Ascending aorta (tissue), 2 donors: Measurements from ENCODE around the gene CCNJ. TPM values are rescaled to one million over a fixed set of nuclear protein-coding genes. Genes with fewer than 3 reads are reported as not detected.

Source experiments
- DNase-seq, 2 donors: peaks; one replicate each; pipeline ENCODE4 v3.0.0-alpha.2; 2019; ENCODE audit warnings: low spot score in 2 of 2
- H3K27ac ChIP-seq, 2 donors: fragments of 200-600 bp; sonication (generic); one replicate each; pipeline ENCODE4 v1.5.1; 2016 to 2017; ENCODE audit warnings: mild to moderate bottlenecking in 1 of 2
- H3K27me3 ChIP-seq: fragments of 200-600 bp; sonication (generic); one replicate; pipeline ENCODE4 v1.5.1; 2017
- H3K36me3 ChIP-seq, 2 donors: fragments of 200-600 bp; sonication (generic); one replicate each; pipeline ENCODE4 v1.5.1; 2016
- H3K4me1 ChIP-seq, 2 donors: fragments of 200-600 bp; sonication (generic); one replicate each; pipeline ENCODE4 v1.5.1; 2016 to 2017; ENCODE audit warnings: mild to moderate bottlenecking in 1 of 2
- H3K4me3 ChIP-seq, 2 donors: fragments of 200-600 bp; sonication (generic); one replicate each; pipeline ENCODE4 v1.5.1; 2016 to 2017; ENCODE audit warnings: mild to moderate bottlenecking in 1 of 2
- H3K9me3 ChIP-seq, 2 donors: fragments of 200-600 bp; sonication (generic); one replicate each; pipeline ENCODE4 v1.5.1; 2016
- intact Hi-C: fragments of 100-400 bp; cut with DNase I; formaldehyde crosslinking; loops from one replicate; pipeline ENCODE4 v1.15.1; 2023
- total RNA-seq: library from RNA; depleted of rRNA; stranded (reverse); fragments of >200 nt; gene quantifications from one replicate; pipeline ENCODE4 v1.1.0, GENCODE V29; 2016
- TF ChIP-seq, protein P1 (sequence below), 3 experiments: fragments of 200-600 bp in 2 of 3; fragments of 450-650 bp in 1 of 3; sonication (generic) in 2 of 3; IDR thresholded peaks; one replicate each; pipeline ENCODE4 v1.5.1; 2016 to 2019; ENCODE audit warnings: antibody characterized with exemption in 3 of 3, mild to moderate bottlenecking in 1 of 3, moderate library complexity in 1 of 3

The CCNJ gene
- total RNA-seq, 1 donor from 2014 or later, result 6.0 TPM

DNA sequence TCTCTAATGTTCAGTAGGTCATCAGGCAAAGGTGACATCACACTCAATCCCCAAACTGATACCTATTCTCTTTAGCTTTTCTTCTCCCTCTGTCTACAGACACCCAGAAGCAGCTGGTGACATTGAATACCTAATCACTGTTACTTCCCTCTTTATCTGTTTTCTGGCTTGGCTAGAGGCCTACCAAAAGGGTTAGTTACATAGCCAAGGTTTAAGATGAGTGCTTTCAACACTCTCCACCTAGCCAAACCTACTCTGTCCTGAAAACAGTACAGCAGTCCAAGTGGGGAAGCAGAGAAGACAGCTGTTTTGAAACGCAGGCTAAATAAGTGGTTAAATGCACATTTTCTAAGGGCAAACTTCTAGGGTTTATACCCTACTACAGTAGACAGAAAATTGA, 39.4 kb downstream of the CCNJ start:
- H3K4me3 ChIP-seq, result no peak overlapping the region
- DNase-seq, result no peak
- no peaks in the 10 kb centered on the region for H3K27me3 ChIP-seq
- TF ChIP-seq, protein P1, sequence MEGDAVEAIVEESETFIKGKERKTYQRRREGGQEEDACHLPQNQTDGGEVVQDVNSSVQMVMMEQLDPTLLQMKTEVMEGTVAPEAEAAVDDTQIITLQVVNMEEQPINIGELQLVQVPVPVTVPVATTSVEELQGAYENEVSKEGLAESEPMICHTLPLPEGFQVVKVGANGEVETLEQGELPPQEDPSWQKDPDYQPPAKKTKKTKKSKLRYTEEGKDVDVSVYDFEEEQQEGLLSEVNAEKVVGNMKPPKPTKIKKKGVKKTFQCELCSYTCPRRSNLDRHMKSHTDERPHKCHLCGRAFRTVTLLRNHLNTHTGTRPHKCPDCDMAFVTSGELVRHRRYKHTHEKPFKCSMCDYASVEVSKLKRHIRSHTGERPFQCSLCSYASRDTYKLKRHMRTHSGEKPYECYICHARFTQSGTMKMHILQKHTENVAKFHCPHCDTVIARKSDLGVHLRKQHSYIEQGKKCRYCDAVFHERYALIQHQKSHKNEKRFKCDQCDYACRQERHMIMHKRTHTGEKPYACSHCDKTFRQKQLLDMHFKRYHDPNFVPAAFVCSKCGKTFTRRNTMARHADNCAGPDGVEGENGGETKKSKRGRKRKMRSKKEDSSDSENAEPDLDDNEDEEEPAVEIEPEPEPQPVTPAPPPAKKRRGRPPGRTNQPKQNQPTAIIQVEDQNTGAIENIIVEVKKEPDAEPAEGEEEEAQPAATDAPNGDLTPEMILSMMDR (IDR thresholded peaks at IDR 0.05), result no peak
- no peak overlapping the region for H3K27ac ChIP-seq
- intact Hi-C loops, result no loop called here
- H3K4me1 ChIP-seq, result no peaks in the 10 kb centered on the region
- H3K9me3 ChIP-seq, result no peaks in the 10 kb centered on the region
- no peaks in the 10 kb centered on the region for H3K36me3 ChIP-seq

DNA sequence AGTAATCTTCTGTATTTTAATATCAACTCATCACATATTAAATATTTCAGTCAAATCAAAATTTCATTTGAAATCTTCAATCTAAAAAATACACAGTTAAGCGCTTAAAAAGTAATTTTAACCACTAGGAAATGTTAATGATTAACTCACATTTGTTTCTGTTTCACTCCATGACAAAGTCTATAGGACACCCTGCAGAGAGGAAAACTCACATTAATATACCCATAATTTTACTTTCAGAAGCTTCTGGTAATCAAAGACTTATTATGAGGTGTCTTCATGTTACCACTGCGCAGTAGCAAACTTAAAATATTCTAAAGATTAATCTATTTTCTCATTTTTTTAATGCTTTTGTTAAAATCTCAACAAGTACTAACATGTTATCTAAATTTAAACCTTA, 45.7 kb downstream of the CCNJ start:
- H3K4me3 ChIP-seq, result peak overlapping the region; percentile 68 to 88
- intact Hi-C loops, result no loop called here
- no peaks in the 10 kb centered on the region for H3K36me3 ChIP-seq
- TF ChIP-seq, protein P1 (IDR thresholded peaks at IDR 0.05), result no peak
- DNase-seq, result no peak
- no peaks in the 10 kb centered on the region for H3K9me3 ChIP-seq
- no peak overlapping the region for H3K27ac ChIP-seq
- H3K4me1 ChIP-seq, result peaks cover 0 to 3% of the 10 kb centered on the region in 2 donors
- no peaks in the 10 kb centered on the region for H3K27me3 ChIP-seq

DNA sequence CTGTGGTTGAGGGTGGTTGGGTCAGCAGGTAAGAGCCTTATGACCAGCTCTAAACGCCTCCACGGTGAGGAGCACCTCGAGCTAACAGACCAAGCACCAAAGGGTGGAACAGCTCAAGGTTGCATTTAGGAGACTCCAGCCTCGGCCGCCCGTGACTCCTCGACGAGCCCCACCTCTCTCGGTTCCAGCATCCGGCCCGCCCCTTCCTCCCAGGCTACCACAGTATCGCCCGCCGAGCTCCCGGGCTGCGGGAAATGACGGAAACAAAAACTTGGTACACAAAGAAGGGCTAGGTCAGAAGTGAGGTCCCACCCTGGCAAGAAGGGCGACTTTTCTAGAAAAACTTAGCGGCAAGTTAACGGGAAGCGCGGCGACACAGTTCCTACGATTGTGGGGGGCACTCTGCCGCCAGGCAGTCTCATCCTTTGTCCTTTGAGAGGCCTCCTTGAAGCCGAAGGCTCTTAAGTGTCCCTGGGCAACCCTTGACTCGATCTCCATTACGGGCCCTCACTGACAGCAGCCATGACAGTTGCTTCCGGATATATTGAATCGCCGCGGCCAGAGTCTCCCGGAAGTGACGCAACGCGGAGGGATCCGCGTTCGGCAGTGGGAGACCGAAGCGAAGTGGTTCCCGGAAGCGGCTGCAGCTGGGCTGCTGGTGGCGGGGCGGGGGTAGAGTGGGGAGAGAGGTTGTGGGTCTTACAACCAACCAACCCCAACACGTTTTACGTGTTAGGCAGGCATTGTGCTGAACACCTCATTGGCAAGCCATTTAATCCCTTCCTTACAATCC, 46.5 kb downstream of the CCNJ start:
- Histone ChIP-seq H3K27me3 (no peaks in the 10 kb centered on the region), H3K4me1 (peaks cover 0 to 3% of the 10 kb centered on the region in 2 donors), H3K36me3 (no peaks in the 10 kb centered on the region), H3K9me3 (no peaks in the 10 kb centered on the region), H3K27ac (peak overlapping the region; percentile 79 to 92), H3K4me3 (peak overlapping the region; percentile 68 to 88)
- intact Hi-C loops, result loop anchor here (1.0 to 5.0 kb wide), 3 partner anchors 40 to 398 kb away; partner anchors contain the start of genes CCNJ, TCTN3 and ZNF518A
- DNase-seq, result peak; percentile 73 to 97
- TF ChIP-seq, protein P1 (IDR thresholded peaks at IDR 0.05), result no peak

DNA sequence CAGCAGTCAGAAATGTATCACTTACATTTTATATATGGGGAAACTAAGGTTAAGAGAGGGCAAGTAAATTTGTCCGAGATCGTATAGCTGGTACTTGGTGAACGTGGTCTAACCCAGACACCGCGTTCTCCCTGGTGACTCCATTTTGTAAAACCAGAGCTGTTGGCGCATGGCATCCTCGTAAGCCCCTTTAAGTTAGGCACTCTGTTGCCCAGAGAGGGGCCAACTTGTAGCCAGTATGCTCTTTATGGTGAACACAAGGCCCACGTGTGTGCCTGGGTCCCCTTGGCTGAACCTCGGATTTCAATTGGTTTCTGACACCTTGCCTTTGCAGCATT, 47.0 kb downstream of the CCNJ start:
- Histone ChIP-seq H3K4me1 (peaks cover 0 to 3% of the 10 kb centered on the region in 2 donors), H3K27ac (peak overlapping the region; percentile 79 to 92), H3K4me3 (peak overlapping the region; percentile 68 to 88), H3K27me3 (no peaks in the 10 kb centered on the region), H3K36me3 (no peaks in the 10 kb centered on the region), H3K9me3 (no peaks in the 10 kb centered on the region)
- TF ChIP-seq, protein P1 (IDR thresholded peaks at IDR 0.05), result no peak
- DNase-seq, result no peak
- intact Hi-C loops, result loop anchor here (1.0 to 5.0 kb wide), 3 partner anchors 40 to 398 kb away; partner anchors contain the start of genes CCNJ, TCTN3 and ZNF518A

DNA sequence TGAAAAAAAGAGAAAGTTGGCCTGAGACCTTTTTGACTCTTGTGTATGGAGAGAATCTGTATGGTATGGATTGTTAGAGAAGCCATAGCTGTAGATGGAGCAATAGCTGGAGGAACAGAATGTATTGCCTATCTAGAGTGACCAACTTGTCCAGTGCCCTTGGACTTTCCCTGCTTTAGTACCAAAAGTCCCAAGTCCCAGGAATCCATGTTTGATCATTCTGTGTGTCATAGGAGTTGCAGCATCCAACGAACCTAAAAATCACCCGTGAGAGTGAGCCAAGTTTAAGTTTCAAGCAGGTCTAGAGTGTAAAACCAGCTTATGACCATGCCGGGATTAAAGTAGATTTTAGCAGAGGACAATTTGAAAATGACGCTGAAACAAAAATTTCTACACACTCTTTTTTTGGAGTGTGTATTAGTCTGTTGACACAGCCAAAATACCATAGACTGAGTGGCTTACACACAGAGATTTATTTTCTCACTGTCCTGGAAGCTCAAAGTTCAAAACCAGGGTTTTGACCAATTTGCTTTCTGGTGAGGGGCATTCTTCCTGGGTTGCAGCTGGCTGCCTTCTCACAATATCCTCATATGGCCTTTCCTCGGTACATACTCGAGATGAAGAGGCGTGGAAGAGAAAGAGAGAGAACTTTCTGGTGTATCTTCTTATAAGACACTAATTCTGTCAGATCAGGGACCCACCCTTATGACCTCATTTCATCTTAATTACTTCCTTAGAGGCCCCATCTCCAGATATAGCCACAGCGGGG, 49.8 kb downstream of the CCNJ start:
- H3K27ac ChIP-seq, result no peak overlapping the region
- H3K36me3 ChIP-seq, result no peaks in the 10 kb centered on the region
- TF ChIP-seq, protein P1 (IDR thresholded peaks at IDR 0.05), result no peak
- H3K9me3 ChIP-seq, result no peaks in the 10 kb centered on the region
- no peaks in the 10 kb centered on the region for H3K27me3 ChIP-seq
- no peak overlapping the region for H3K4me3 ChIP-seq
- H3K4me1 ChIP-seq, result peaks cover 0 to 3% of the 10 kb centered on the region in 2 donors
- intact Hi-C loops, result loop anchor here (5.0 kb wide), 1 partner anchor 401 kb away; the partner anchor contains the start of gene TCTN3
- no peak for DNase-seq
